HepG2 (cell line): ENCODE results near the gene KCNQ5. TPM values are rescaled to one million over a fixed set of nuclear protein-coding genes. Genes with fewer than 3 reads are reported as not detected.

Source experiments
- ATAC-seq: fragments of 200-7000 bp; cut with Tn5 transposase; 3 replicates; pipeline ENCODE4 v1.9.1; 2020; ENCODE audit warnings: mild to moderate bottlenecking, moderate library complexity
- BruUV-seq: library from RNA; stranded (reverse); fragments of 400-500 nt; replicated peaks from 2 replicates; lab custom pipeline; 2021; lab: Mats Ljungman, UMichigan
- CTCF ChIA-PET: fragments of 300-600 bp; formaldehyde crosslinking; extraction: SDS; loops from one replicate; lab custom pipeline; 2021; ENCODE audit warnings: low total read pairs, inconsistent platforms, low intra/inter-chr PET ratio; lab: Yijun Ruan, JAX
- POLR2A ChIA-PET: fragments of 350-600 bp; sonication (Branson Sonifier 250); formaldehyde crosslinking; loops from one replicate; lab custom pipeline; 2020; ENCODE audit warnings: antibody characterized with exemption, inconsistent platforms; lab: Yijun Ruan, JAX
- DNase-seq: peaks from one replicate; pipeline ENCODE4 v3.0.0-alpha.2; 2015; ENCODE audit warnings: low spot score
- FAIRE-seq: peaks from 3 replicates; lab custom pipeline; 2011; peaks lifted over from hg19 to GRCh38; lab: Jason Lieb, UNC
- H2AFZ ChIP-seq: one replicate; pipeline ENCODE4 v1.6.1; 2011; ENCODE audit warnings: low read length, inconsistent platforms
- H3K27ac ChIP-seq: fragments of 300-600 bp; 3 replicates; pipeline ENCODE4 v1.8.0; 2011; ENCODE audit warnings: mixed run types, mild to moderate bottlenecking, mixed read lengths, low read length, inconsistent platforms; ENCODE audit not compliant: insufficient read depth; ENCODE audit errors: extremely low read length
- H3K27me3 ChIP-seq, 2 experiments: fragments of 200-600 bp in 1 of 2; 2 replicates in 1 of 2; 3 replicates in 1 of 2; pipeline versions ENCODE4 v1.6.0 to v1.8.0; 2011; ENCODE audit warnings: low read length in 2 of 2, mild to moderate bottlenecking in 2 of 2, moderate library complexity in 2 of 2, inconsistent platforms in 1 of 2; ENCODE audit not compliant: insufficient read depth in 2 of 2, control insufficient read depth in 1 of 2
- H3K36me3 ChIP-seq, 2 experiments: fragments of 200-600 bp in 1 of 2; replicated peaks in 1 of 2; 2 replicates in 1 of 2; 3 replicates in 1 of 2; pipeline versions ENCODE4 v1.5.1 to v1.8.0; 2011; ENCODE audit warnings: low read length in 2 of 2, inconsistent platforms in 1 of 2; ENCODE audit not compliant: insufficient read depth in 2 of 2, control insufficient read depth in 1 of 2
- H3K4me1 ChIP-seq: 2 replicates; pipeline ENCODE4 v1.5.1; 2012; ENCODE audit warnings: low read length, inconsistent platforms; ENCODE audit not compliant: insufficient read depth
- H3K4me2 ChIP-seq: 2 replicates; pipeline ENCODE4 v1.6.0; 2011; ENCODE audit warnings: low read depth, low read length, inconsistent platforms
- H3K4me3 ChIP-seq, 3 experiments: fragments of 200-600 bp in 1 of 3; sonication (generic), shearing (Covaris generic) in 1 of 3; replicated peaks in 1 of 3; 2 replicates each; pipeline ENCODE4 v1.5.1; 2011 to 2016; ENCODE audit warnings: low read length in 3 of 3, inconsistent platforms in 2 of 3, low read depth in 2 of 3, mild to moderate bottlenecking in 2 of 3, control low read depth in 1 of 3, mixed read lengths in 1 of 3; ENCODE audit not compliant: insufficient read depth in 1 of 3
- H3K79me2 ChIP-seq: one replicate; pipeline ENCODE4 v1.6.1; 2011; ENCODE audit warnings: low read length, inconsistent platforms; ENCODE audit not compliant: insufficient read depth
- H3K9ac ChIP-seq: 2 replicates; pipeline ENCODE4 v1.6.0; 2011; ENCODE audit warnings: mild to moderate bottlenecking, low read depth, low read length, inconsistent platforms; ENCODE audit not compliant: insufficient read depth
- H3K9me3 ChIP-seq: 2 replicates; pipeline ENCODE4 v1.5.1; 2012; ENCODE audit warnings: mild to moderate bottlenecking, low read length
- H4K20me1 ChIP-seq: 2 replicates; pipeline ENCODE4 v1.6.0; 2011; ENCODE audit warnings: inconsistent platforms, mild to moderate bottlenecking, low read length, moderate library complexity; ENCODE audit not compliant: insufficient read depth
- ARNT ChIP-seq: fragments of 450-650 bp; IDR thresholded peaks from 2 replicates; pipeline ENCODE4 v1.6.1; 2017
- EED ChIP-seq: sonication (generic); formaldehyde crosslinking; IDR thresholded peaks from 2 replicates; pipeline ENCODE4 v1.5.0; 2020; ENCODE audit warnings: mild to moderate bottlenecking, missing genetic modification reagents
- FOXA1 ChIP-seq, 2 experiments: fragments of 450-650 bp in 1 of 2; sonication (generic) in 1 of 2; formaldehyde crosslinking in 1 of 2; IDR thresholded peaks; 2 replicates each; pipeline versions ENCODE4 v1.4.0 to v1.6.1; 2016 to 2020; ENCODE audit warnings: missing genetic modification reagents in 1 of 2
- GLI4 ChIP-seq: sonication (generic); formaldehyde crosslinking; IDR thresholded peaks from 2 replicates; pipeline ENCODE4 v1.5.1; 2020; ENCODE audit warnings: missing genetic modification reagents, mild to moderate bottlenecking, moderate library complexity, borderline replicate concordance
- HHEX ChIP-seq: IDR thresholded peaks from 2 replicates; pipeline ENCODE4 v1.6.1; 2016; ENCODE audit warnings: control low read depth
- KLF6 ChIP-seq: IDR thresholded peaks from 2 replicates; pipeline ENCODE4 v1.8.0; 2016; ENCODE audit warnings: missing biosample characterization, missing genetic modification reagents
- MED1 ChIP-seq: sonication (generic); formaldehyde crosslinking; IDR thresholded peaks from 2 replicates; pipeline ENCODE4 v1.4.0; 2020; ENCODE audit warnings: missing genetic modification reagents
- MEF2D ChIP-seq: sonication (generic); formaldehyde crosslinking; IDR thresholded peaks from 2 replicates; pipeline ENCODE4 v1.5.1; 2020; ENCODE audit warnings: mild to moderate bottlenecking, missing genetic modification reagents
- PLRG1 ChIP-seq: fragments of 450-650 bp; conservative IDR thresholded peaks from 2 replicates; pipeline ENCODE4 v1.6.1; 2016
- XBP1 ChIP-seq: sonication (generic); formaldehyde crosslinking; IDR thresholded peaks from 2 replicates; pipeline ENCODE4 v1.5.0; 2020; ENCODE audit warnings: missing genetic modification reagents
- ZBTB21 ChIP-seq: sonication (generic); formaldehyde crosslinking; IDR thresholded peaks from 2 replicates; pipeline ENCODE4 v1.4.0; 2020; ENCODE audit warnings: missing genetic modification reagents
- ZNF232 ChIP-seq: sonication (generic); formaldehyde crosslinking; IDR thresholded peaks from 2 replicates; pipeline ENCODE4 v1.4.0; 2020; ENCODE audit warnings: missing genetic modification reagents, borderline replicate concordance
- ZNF30 ChIP-seq: sonication (generic); formaldehyde crosslinking; IDR thresholded peaks from 2 replicates; pipeline ENCODE4 v1.5.0; 2020; ENCODE audit warnings: mild to moderate bottlenecking, missing genetic modification reagents
- ZNF446 ChIP-seq: sonication (generic); formaldehyde crosslinking; IDR thresholded peaks from 2 replicates; pipeline ENCODE4 v1.5.0; 2020; ENCODE audit warnings: mild to moderate bottlenecking, missing genetic modification reagents
- WGBS: methylation state at CpG from one replicate; pipeline ENCODE4 v1.1.6; 2017; ENCODE audit warnings: low lambda C conversion rate; 5-methylcytosine and 5-hydroxymethylcytosine counted together
- in situ Hi-C: cut with HindIII; loops from 2 replicates; pipeline ENCODE4 v1.10.0; 2017; ENCODE audit warnings: low pct_unique_long_range_greater_than_20kb; ENCODE audit not compliant: extremely low pct_ligation_motif_present
- intact Hi-C: fragments of 100-400 bp; cut with micrococcal nuclease; formaldehyde crosslinking; loops from one replicate; pipeline ENCODE4 v1.10.0; 2022; ENCODE audit not compliant: unreplicated experiment
- polyA plus RNA-seq, 8 experiments: library from polyadenylated mRNA; depleted of rRNA in 3 of 8; stranded (reverse) in 7 of 8; unstranded in 1 of 8; fragments of >200 nt; fragmentation: Illumina TruSeq in 4 of 8; extraction: Trizol in 4 of 8; gene quantifications; 2 replicates each; pipeline versions ENCODE4 v1.2.1 to v1.2.3, GENCODE V29; 2011 to 2016; ENCODE audit warnings: low read depth in 4 of 8, missing spikeins in 1 of 8, mixed read lengths in 1 of 8; ENCODE audit not compliant: insufficient read depth in 1 of 8
- total RNA-seq, 5 experiments: library from RNA; depleted of rRNA; stranded (reverse); fragments of >200 nt; fragmentation: Illumina TruSeq; extraction: Trizol; gene quantifications; 2 replicates each; pipeline ENCODE4 v1.2.3, GENCODE V29; 2016; ENCODE audit warnings: low read depth in 1 of 5

The KCNQ5 gene
- total and polyA plus RNA-seq, 2 of the 13 experiments (the other 11 are each of a cell fraction or from before 2014, with no cell fraction given): 0.04 TPM; not detected in 1

DNA sequence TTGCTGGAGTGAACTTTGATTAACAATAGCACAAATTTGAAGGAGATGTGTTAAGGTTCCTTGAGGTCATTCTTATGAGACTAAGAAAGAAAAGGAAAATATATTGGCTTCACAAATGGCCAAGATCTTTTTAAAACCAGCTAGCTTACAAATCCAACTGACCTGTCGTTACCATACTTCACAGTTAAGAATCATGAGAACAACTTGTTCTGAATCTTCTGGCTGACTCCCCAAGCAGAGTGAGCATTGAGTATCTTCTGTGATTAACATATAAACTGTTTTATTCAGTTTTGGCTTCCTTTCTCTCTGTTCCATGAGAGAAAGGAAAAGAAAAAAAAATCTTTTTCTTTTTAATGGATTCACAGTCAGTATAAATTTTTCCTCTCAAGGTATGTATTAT lies 326.3 kb downstream of the KCNQ5 start:
- CTCF ChIA-PET: no interaction called here
- POLR2A ChIA-PET: no interaction called here
- no peak for ATAC-seq
- in situ Hi-C loops: no loop called here
- H3K27ac ChIP-seq: no peak overlapping the region
- BruUV-seq: no TSS peak
- WGBS: 40% methylated on average over 1 of the region's 1 CpG
- no peaks in the 10 kb centered on the region for H3K79me2 ChIP-seq
- TF ChIP-seq ARNT (no peak), MEF2D (CRISPR knock-in tag) (no peak), PLRG1 (no peak), XBP1 (CRISPR knock-in tag) (no peak), FOXA1 (IDR thresholded peaks at IDR 0.05) (no peak), FOXA1 (CRISPR knock-in tag; IDR thresholded peaks at IDR 0.05) (no peak), ZNF232 (CRISPR knock-in tag) (no peak), HHEX (no peak), GLI4 (CRISPR knock-in tag) (no peak), MED1 (CRISPR knock-in tag) (no peak), ZBTB21 (CRISPR knock-in tag) (no peak), EED (CRISPR knock-in tag) (no peak), ZNF30 (no peak), KLF6 (CRISPR knock-in tag) (no peak), ZNF446 (CRISPR knock-in tag) (no peak)
- H4K20me1 ChIP-seq: no peaks in the 10 kb centered on the region
- no peak overlapping the region for H3K4me3 ChIP-seq
- no peaks in the 10 kb centered on the region for H3K27me3 ChIP-seq
- H3K4me1 ChIP-seq: no peaks in the 10 kb centered on the region
- H3K9me3 ChIP-seq: no peaks in the 10 kb centered on the region
- no peak overlapping the region for H2AFZ ChIP-seq
- H3K36me3 ChIP-seq: no peaks in the 10 kb centered on the region
- intact Hi-C loops: no loop called here
- H3K4me2 ChIP-seq: no peak overlapping the region
- no peak for FAIRE-seq
- DNase-seq: no peak
- H3K9ac ChIP-seq: no peak overlapping the region
